Amygdala (tissue), 56 donors: ENCODE data around the gene PGRMC1.
"Not testable (repeated sequence)": the region's sequence is repeated elsewhere in the genome, so short reads cannot be mapped to it uniquely, and the experiment has no call there.

ENCODE experiments used
- DNase-seq, 56 donors: peaks; one replicate each; lab custom pipeline; 2025; lab: John Stamatoyannopoulos, UW

Gene PGRMC1

GRCh38 chrX:119231936-119232445 is 4.1 kb upstream of the PGRMC1 start:
- no peak for DNase-seq

- DNase-seq: peak in 3 of 56 donors; percentile 0 to 4 (median 1)
Observed at GRCh38 chrX:119235051-119235511, 1.0 kb upstream of the PGRMC1 start.

- peak in 37 of 56 donors; percentile 0 to 42 (median 12) for DNase-seq
Observed at GRCh38 chrX:119236623-119237561, 807 bp downstream of the PGRMC1 start.

GRCh38 chrX:119237562-119237942 is 1.5 kb downstream of the PGRMC1 start:
- DNase-seq: peak in 4 of 56 donors; percentile 0 to 6 (median 2)

- no peak for DNase-seq
Observed at GRCh38 chrX:119238557-119238956, 2.5 kb downstream of the PGRMC1 start.

GRCh38 chrX:119240356-119240755 is 4.3 kb downstream of the PGRMC1 start:
- peak in 1 of 56 donors; percentile 0 for DNase-seq

GRCh38 chrX:119247702-119248101 is 11.6 kb downstream of the PGRMC1 start:
- no peak for DNase-seq

GRCh38 chrX:119249891-119250290 is 13.8 kb downstream of the PGRMC1 start:
- no peak for DNase-seq

GRCh38 chrX:119251386-119251785 is 15.3 kb downstream of the PGRMC1 start:
- no peak for DNase-seq

GRCh38 chrX:119252716-119253115 is 16.6 kb downstream of the PGRMC1 start:
- DNase-seq: no peak

- DNase-seq: peak in 12 of 56 donors; percentile 0 to 18 (median 0)
Observed at GRCh38 chrX:119266364-119266995, 30.4 kb downstream of the PGRMC1 start.

GRCh38 chrX:119267115-119267514 is 31.0 kb downstream of the PGRMC1 start:
- DNase-seq: not testable (repeated sequence)

GRCh38 chrX:119272882-119273419 is 36.9 kb downstream of the PGRMC1 start:
- DNase-seq: no peak

- DNase-seq: peak in 3 of 56 donors; percentile 0
Observed at GRCh38 chrX:119273420-119274192, 37.5 kb downstream of the PGRMC1 start.

- not testable (repeated sequence) for DNase-seq
Observed at GRCh38 chrX:119282347-119282746, 46.3 kb downstream of the PGRMC1 start.

GRCh38 chrX:119288890-119289393 is 52.9 kb downstream of the PGRMC1 start:
- DNase-seq: no peak

GRCh38 chrX:119290476-119290875 is 54.4 kb downstream of the PGRMC1 start:
- DNase-seq: no peak

- DNase-seq: not testable (repeated sequence)
Observed at GRCh38 chrX:119291246-119291645, 55.2 kb downstream of the PGRMC1 start.

- no peak for DNase-seq
Observed at GRCh38 chrX:119292445-119292844, 56.4 kb downstream of the PGRMC1 start.
